Measurements from ENCODE around the gene APRT.

DNA sequence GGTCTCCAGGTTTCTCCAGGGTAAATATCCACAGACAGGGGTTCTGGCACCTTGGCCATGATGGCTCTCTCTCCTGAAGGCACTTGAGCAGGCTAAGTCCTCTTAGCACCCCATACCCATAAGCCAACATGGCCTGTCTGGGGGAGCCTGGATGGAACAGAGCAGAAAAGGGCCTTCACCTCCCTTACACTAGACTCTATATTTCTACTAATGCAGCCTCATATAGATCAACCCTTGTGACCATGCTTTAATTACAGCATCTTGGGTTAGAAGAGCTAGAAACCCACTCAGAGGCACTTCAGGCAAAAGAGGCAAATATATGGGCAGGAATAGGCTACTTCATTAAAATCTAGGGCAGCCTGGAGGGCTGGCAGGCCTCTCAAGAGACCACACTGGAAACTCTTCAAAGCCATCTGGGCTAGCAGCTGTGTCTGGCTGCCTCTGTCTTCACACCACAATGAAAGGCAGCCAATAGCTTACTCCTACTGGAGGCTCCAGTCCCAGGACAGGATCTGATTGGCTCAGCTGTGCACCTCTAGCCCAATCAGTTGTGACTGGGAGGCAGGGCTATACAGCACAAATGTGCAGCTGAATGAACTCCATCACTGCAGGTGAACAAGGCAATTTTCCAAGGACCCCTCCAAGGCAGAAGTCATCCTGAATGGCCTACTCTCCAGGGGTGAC, 12.8 kb downstream of the APRT start:
- TF ChIP-seq CTCF (conservative IDR thresholded peaks at IDR 0.05; ENCODE audit: low read depth, low read length) (no peak), EZH2 (IDR thresholded peaks at IDR 0.05; ENCODE audit: low read length, unreplicated experiment) (no peak), EZH2phosphoT487 (IDR thresholded peaks at IDR 0.05; ENCODE audit: borderline replicate concordance, low read length) (no peak)
